GM12872 (cell line): ENCODE measurements around the gene PAX8.
A peak's percentile ranks its signal among the peaks of the same experiment; 100 is the strongest.

Experiments used
- CTCF ChIP-seq: IDR thresholded peaks from 3 replicates; pipeline ENCODE4 v1.5.1; 2011; ENCODE audit warnings: low read depth, mild to moderate bottlenecking, low read length, moderate library complexity; ENCODE audit not compliant: insufficient read depth

PAX8 gene

GRCh38 chr2:113255140-113256070 lies 23.3 kb downstream of the PAX8 start:
- TF ChIP-seq CTCF, result no peak

GRCh38 chr2:113253453-113253852 lies 25.3 kb downstream of the PAX8 start:
- no peak for TF ChIP-seq CTCF

- TF ChIP-seq CTCF, result no peak
Observed at GRCh38 chr2:113252047-113252590, 26.6 kb downstream of the PAX8 start.

GRCh38 chr2:113251118-113251517 lies 27.6 kb downstream of the PAX8 start:
- no peak for TF ChIP-seq CTCF

- TF ChIP-seq CTCF, result peak; percentile 96
Observed at GRCh38 chr2:113248997-113249770, 29.5 kb downstream of the PAX8 start.

DNA sequence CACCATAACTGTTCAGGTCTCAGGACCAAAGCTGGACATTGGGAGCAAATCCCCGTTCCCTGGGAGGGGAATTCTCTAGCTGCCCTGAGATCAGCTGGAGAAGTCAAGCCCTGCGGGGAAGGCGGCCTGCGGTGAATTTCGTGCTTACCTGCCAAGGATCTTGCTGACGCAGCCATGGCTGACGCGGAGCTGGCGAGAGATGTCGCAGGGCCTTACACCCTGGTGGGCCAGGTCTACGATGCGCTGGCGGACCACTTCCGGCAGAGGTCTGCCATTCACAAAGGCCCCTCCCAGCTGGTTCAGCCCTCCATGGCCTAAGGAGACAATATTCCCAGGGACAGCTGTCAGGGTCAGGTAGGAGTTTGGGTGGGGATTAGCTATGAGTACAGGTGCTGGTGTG lies 32.1 kb downstream of the PAX8 start:
- no peak for TF ChIP-seq CTCF

GRCh38 chr2:113245276-113245711 lies 33.4 kb downstream of the PAX8 start:
- no peak for TF ChIP-seq CTCF
